Stimulated activated CD8-positive, alpha-beta memory T cell treated with anti-CD3 and anti-CD28 coated beads, Interleukin-2, amount 100 ng/mL, for 1 hour (primary cell): ENCODE data around the gene AMT.
"Not testable (repeated sequence)": the region's sequence is repeated elsewhere in the genome, so short reads cannot be mapped to it uniquely, and the experiment has no call there.

Experiments
- DNase-seq, 2 donors: peaks; one replicate each; pipeline ENCODE4 v3.0.0-alpha.2; 2020; ENCODE audit warnings: low read depth in 2 of 2

The AMT gene

GRCh38 chr3:49424816-49425215 is 2.5 kb upstream of the AMT start:
- DNase-seq, result no peak

- DNase-seq, result no peak
Measured at GRCh38 chr3:49421890-49422378, 339 bp downstream of the AMT start.

- no peak for DNase-seq
Measured at GRCh38 chr3:49417516-49418120, 4.7 kb downstream of the AMT start.

- no peak for DNase-seq
Measured at GRCh38 chr3:49416867-49417266, 5.4 kb downstream of the AMT start.

GRCh38 chr3:49415931-49416601 is 6.2 kb downstream of the AMT start:
- peak; percentile 21 to 35 for DNase-seq

GRCh38 chr3:49414753-49415152 is 7.5 kb downstream of the AMT start:
- no peak for DNase-seq

- DNase-seq, result no peak
Measured at GRCh38 chr3:49413338-49413734, 8.9 kb downstream of the AMT start.

- DNase-seq, result no peak
Measured at GRCh38 chr3:49412632-49413337, 9.5 kb downstream of the AMT start.

- peak; percentile 96 to 98 for DNase-seq
Measured at GRCh38 chr3:49411968-49412631, 10.2 kb downstream of the AMT start, which contains the start of the genes RHOA and TCTA. TSS of gene RHOA (minus strand) at chr3:49411976. CDS start at chr3:49375589, 36,387 bp downstream. TSS of gene TCTA (plus strand) at chr3:49412423. CDS start at chr3:49412427, 4 bp downstream.

- DNase-seq, result peak; percentile 13 to 25
Measured at GRCh38 chr3:49411535-49411967, 10.7 kb downstream of the AMT start.

- no peak for DNase-seq
Measured at GRCh38 chr3:49410846-49411534, 11.3 kb downstream of the AMT start.

- DNase-seq, result no peak
Measured at GRCh38 chr3:49410066-49410845, 12.0 kb downstream of the AMT start.

GRCh38 chr3:49406571-49407565 is 15.4 kb downstream of the AMT start:
- DNase-seq, result no peak

- not testable (repeated sequence) for DNase-seq
Measured at GRCh38 chr3:49405570-49405969, 16.7 kb downstream of the AMT start.

GRCh38 chr3:49403891-49404290 is 18.4 kb downstream of the AMT start:
- DNase-seq, result no peak

- no peak for DNase-seq
Measured at GRCh38 chr3:49401766-49402165, 20.5 kb downstream of the AMT start.

- no peak for DNase-seq
Measured at GRCh38 chr3:49399461-49399860, 22.8 kb downstream of the AMT start.

- DNase-seq, result no peak
Measured at GRCh38 chr3:49397470-49397869, 24.8 kb downstream of the AMT start.

GRCh38 chr3:49391310-49391709 is 31.0 kb downstream of the AMT start:
- DNase-seq, result not testable (repeated sequence)
